ENCODE measurements around the gene DAAM2.

- no peak for TF ChIP-seq CTCF (conservative IDR thresholded peaks at IDR 0.05)
- TF ChIP-seq ZFX (IDR thresholded peaks at IDR 0.05): no peak
Measured at GRCh38 chr6:39927159-39927558, 135.0 kb downstream of the DAAM2 start.

All from C4-2B (cell line).